IMR-90 (cell line): Measurements from ENCODE around the gene NUDT12. TPM values are rescaled to one million over a fixed set of nuclear protein-coding genes. Genes with fewer than 3 reads are reported as not detected.

ENCODE experiments used
- ATAC-seq: fragments of 200-7000 bp; cut with Tn5 transposase; 2 replicates; pipeline ENCODE4 v1.9.1; 2020; ENCODE audit warnings: low read depth, mild to moderate bottlenecking, moderate library complexity
- BruUV-seq: library from RNA; stranded (reverse); fragments of 400-500 nt; replicated peaks from 2 replicates; lab custom pipeline; 2021; lab: Mats Ljungman, UMichigan
- CTCF ChIA-PET: fragments of 300-600 bp; formaldehyde crosslinking; extraction: SDS; loops from one replicate; lab custom pipeline; 2021; ENCODE audit warnings: antibody characterized with exemption; lab: Yijun Ruan, JAX
- POLR2A ChIA-PET: fragments of 300-600 bp; sonication (Branson Sonifier 250); formaldehyde crosslinking; loops from one replicate; lab custom pipeline; 2022; ENCODE audit warnings: antibody characterized with exemption; ENCODE audit not compliant: unreplicated experiment; lab: Charles Lee
- DNase-seq: peaks from one replicate; pipeline ENCODE4 v3.0.0; 2013
- H2AFZ ChIP-seq: replicated peaks from 2 replicates; pipeline ENCODE3; 2013; ENCODE audit warnings: low read length, mild to moderate bottlenecking; ENCODE audit not compliant: poor library complexity
- H2AK5ac ChIP-seq: 2 replicates; pipeline ENCODE4 v1.6.1; 2013; ENCODE audit warnings: low read depth, low read length, inconsistent platforms
- H2AK9ac ChIP-seq: replicated peaks from 2 replicates; pipeline ENCODE3; 2013; ENCODE audit warnings: mild to moderate bottlenecking, low read depth, low read length, moderate library complexity; ENCODE audit not compliant: poor library complexity
- H2BK120ac ChIP-seq: 2 replicates; pipeline ENCODE4 v1.6.1; 2013; ENCODE audit warnings: low read depth, low read length, inconsistent platforms
- H2BK15ac ChIP-seq: 3 replicates; pipeline ENCODE4 v1.6.1; 2013; ENCODE audit warnings: low read depth, low read length, inconsistent platforms
- H2BK20ac ChIP-seq: 2 replicates; pipeline ENCODE4 v1.6.1; 2013; ENCODE audit warnings: low read depth, mild to moderate bottlenecking, inconsistent platforms, low read length, moderate library complexity
- H2BK5ac ChIP-seq: 2 replicates; pipeline ENCODE4 v1.6.1; 2013; ENCODE audit warnings: mild to moderate bottlenecking, low read depth, low read length, inconsistent platforms; ENCODE audit not compliant: poor library complexity, severe bottlenecking
- H3K14ac ChIP-seq: replicated peaks from 2 replicates; pipeline ENCODE4 v1.6.1; 2013; ENCODE audit warnings: low read depth, low read length, inconsistent platforms
- H3K18ac ChIP-seq: 2 replicates; pipeline ENCODE4 v1.6.1; 2013; ENCODE audit warnings: low read depth, low read length, control low read depth
- H3K23ac ChIP-seq: 2 replicates; pipeline ENCODE4 v1.6.1; 2013; ENCODE audit warnings: low read depth, low read length, inconsistent platforms
- H3K27ac ChIP-seq: 2 replicates; pipeline ENCODE4 v1.5.1; 2013; ENCODE audit warnings: mild to moderate bottlenecking, control low read depth, low read length; ENCODE audit not compliant: insufficient read depth
- H3K27me3 ChIP-seq: 2 replicates; pipeline ENCODE4 v1.6.1; 2013; ENCODE audit warnings: low read length; ENCODE audit not compliant: control insufficient read depth, insufficient read depth
- H3K36me3 ChIP-seq: 2 replicates; pipeline ENCODE4 v1.6.1; 2013; ENCODE audit warnings: low read length, mixed read lengths; ENCODE audit not compliant: control insufficient read depth, insufficient read depth
- H3K4ac ChIP-seq: 2 replicates; pipeline ENCODE4 v1.6.1; 2013; ENCODE audit warnings: low read depth, low read length, inconsistent platforms
- H3K4me1 ChIP-seq: 2 replicates; pipeline ENCODE4 v1.6.1; 2013; ENCODE audit warnings: low read length, mixed read lengths; ENCODE audit not compliant: control insufficient read depth, insufficient read depth
- H3K4me2 ChIP-seq: 2 replicates; pipeline ENCODE4 v1.6.1; 2013; ENCODE audit warnings: low read depth, mild to moderate bottlenecking, control low read depth, low read length, moderate library complexity
- H3K4me3 ChIP-seq: 2 replicates; pipeline ENCODE4 v1.5.1; 2013; ENCODE audit warnings: low read depth, mild to moderate bottlenecking, control low read depth, low read length, moderate library complexity; ENCODE audit not compliant: insufficient read depth
- H3K56ac ChIP-seq: 2 replicates; pipeline ENCODE4 v1.6.1; 2013; ENCODE audit warnings: low read length, inconsistent platforms; ENCODE audit not compliant: insufficient read depth; ENCODE audit errors: extremely low read depth
- H3K79me1 ChIP-seq, 2 experiments: 2 replicates each; pipeline ENCODE4 v1.6.1; 2013; ENCODE audit warnings: low read length in 2 of 2, inconsistent platforms in 1 of 2, low read depth in 1 of 2
- H3K9ac ChIP-seq: 2 replicates; pipeline ENCODE4 v1.6.1; 2013; ENCODE audit warnings: low read depth, low read length, control low read depth
- H3K9me1 ChIP-seq: 2 replicates; pipeline ENCODE4 v1.6.1; 2013; ENCODE audit warnings: low read length, inconsistent platforms; ENCODE audit not compliant: insufficient read depth
- H3K9me3 ChIP-seq: 2 replicates; pipeline ENCODE4 v1.6.1; 2013; ENCODE audit warnings: low read length; ENCODE audit not compliant: control insufficient read depth, insufficient read depth
- H4K20me1 ChIP-seq: 2 replicates; pipeline ENCODE4 v1.6.1; 2013; ENCODE audit warnings: low read length, inconsistent platforms; ENCODE audit not compliant: insufficient read depth
- H4K5ac ChIP-seq: 2 replicates; pipeline ENCODE4 v1.6.1; 2013; ENCODE audit warnings: mild to moderate bottlenecking, low read depth, low read length, control low read depth
- H4K8ac ChIP-seq, 2 experiments: 2 replicates each; pipeline ENCODE4 v1.6.1; 2013; ENCODE audit warnings: low read depth in 2 of 2, low read length in 2 of 2, control low read depth in 1 of 2, inconsistent platforms in 1 of 2
- H4K91ac ChIP-seq: 2 replicates; pipeline ENCODE4 v1.6.1; 2013; ENCODE audit warnings: low read depth, low read length, inconsistent platforms; ENCODE audit not compliant: insufficient read depth
- FOS ChIP-seq: fragments of 150-350 bp; IDR thresholded peaks from 2 replicates; pipeline ENCODE4 v1.6.1; 2016; ENCODE audit warnings: low read depth, low read length
- MXI1 ChIP-seq: IDR thresholded peaks from 2 replicates; pipeline ENCODE4 v1.6.1; 2012; ENCODE audit warnings: low read depth, mild to moderate bottlenecking, low read length, moderate library complexity, borderline replicate concordance
- NFE2L2 ChIP-seq: fragments of 150-350 bp; IDR thresholded peaks from 2 replicates; pipeline ENCODE4 v1.6.1; 2016; ENCODE audit warnings: low read depth, mild to moderate bottlenecking, low read length
- RAD21 ChIP-seq: IDR thresholded peaks from 2 replicates; pipeline ENCODE4 v1.6.1; 2012; ENCODE audit warnings: low read length, improper control_type of control experiment
- SMC3 ChIP-seq: fragments of 150-350 bp; IDR thresholded peaks from 2 replicates; pipeline ENCODE4 v1.6.1; 2016; ENCODE audit warnings: low read depth, mild to moderate bottlenecking, antibody characterized with exemption, low read length, moderate library complexity
- WGBS, 2 experiments: methylation state at CpG; one replicate each; pipeline versions ENCODE4 v1.1.5 to v1.1.7; 2013; ENCODE audit warnings: missing lambda C conversion rate in 2 of 2; ENCODE audit not compliant: insufficient read length in 1 of 2; ENCODE audit errors: extremely low coverage in 2 of 2; 5-methylcytosine and 5-hydroxymethylcytosine counted together
- dilution Hi-C: fragments of 300-500 bp; cut with HindIII; formaldehyde crosslinking; loops from one replicate; pipeline ENCODE4 v1.14.3; 2018; ENCODE audit warnings: low sequenced_read_pairs; ENCODE audit not compliant: unreplicated experiment
- in situ Hi-C: fragments of 300-500 bp; cut with MboI; formaldehyde crosslinking; loops from 3 replicates; pipeline ENCODE4 v1.14.3; 2019; ENCODE audit warnings: low sequenced_read_pairs, inconsistent platforms, mixed read lengths
- intact Hi-C: fragments of 100-400 bp; cut with micrococcal nuclease; formaldehyde crosslinking; loops from 2 replicates; pipeline ENCODE4 v1.10.0; 2022
- polyA plus RNA-seq, 3 experiments: library from polyadenylated mRNA; depleted of rRNA; stranded (reverse); fragments of >200 nt; gene quantifications; 2 replicates each; pipeline ENCODE4 v1.2.3, GENCODE V29; 2012; ENCODE audit warnings: low replicate concordance in 1 of 3
- total RNA-seq: library from RNA; depleted of rRNA; stranded (reverse); fragments of >200 nt; gene quantifications from 2 replicates; pipeline ENCODE4 v1.2.3, GENCODE V29; 2012
- TF ChIP-seq, protein P1 (sequence below): conservative IDR thresholded peaks from 2 replicates; pipeline ENCODE4 v1.5.1; 2012; ENCODE audit warnings: mild to moderate bottlenecking, low read depth, low read length, improper control_type of control experiment

The NUDT12 gene
- total and polyA plus RNA-seq, 2 of the 4 experiments (the other 2 are of a cell fraction), result 3.7 to 5.9 TPM

DNA sequence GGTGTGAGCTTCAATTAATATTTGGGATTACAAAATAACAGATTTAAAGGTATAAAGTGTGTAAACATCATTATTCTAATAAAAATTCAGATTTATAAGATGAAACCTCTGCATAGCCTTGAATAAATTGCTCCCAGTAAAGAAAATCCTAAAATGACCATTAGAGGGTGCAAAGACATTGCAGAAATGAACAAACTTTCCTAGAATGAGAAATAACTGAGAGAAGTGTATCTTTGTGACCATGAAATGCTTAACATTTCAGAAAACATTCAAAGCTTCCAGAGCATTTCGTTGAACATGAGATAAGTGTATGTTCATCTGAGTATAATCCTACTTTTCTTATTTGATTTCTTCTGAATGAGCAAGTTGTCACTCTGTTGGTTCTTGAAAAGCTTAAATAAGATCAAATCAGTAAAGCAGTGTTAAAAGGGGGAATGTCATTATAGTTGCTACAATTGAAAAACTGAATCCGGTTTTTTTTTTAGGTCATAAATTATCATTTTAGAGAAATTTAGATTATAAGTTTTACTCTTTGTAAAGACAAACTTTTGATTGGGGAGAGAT, 24.7 kb upstream of the NUDT12 start:
- Histone ChIP-seq H3K4ac (no peak overlapping the region), H3K27me3 (no peaks in the 10 kb centered on the region), H2BK5ac (no peak overlapping the region), H3K23ac (no peak overlapping the region), H3K9me1 (no peaks in the 10 kb centered on the region), H3K14ac (no peak overlapping the region), H3K9ac (no peak overlapping the region), H4K8ac (no peak overlapping the region), H3K56ac (no peak overlapping the region), H3K18ac (no peak overlapping the region), H4K20me1 (no peaks in the 10 kb centered on the region), H3K4me1 (no peaks in the 10 kb centered on the region), H3K36me3 (no peaks in the 10 kb centered on the region), H3K27ac (no peak overlapping the region), H3K4me2 (no peak overlapping the region), H4K91ac (no peak overlapping the region), H3K9me3 (no peaks in the 10 kb centered on the region), H2BK20ac (no peak overlapping the region), H2AK9ac (no peak overlapping the region), H2BK15ac (no peak overlapping the region), H4K5ac (no peak overlapping the region), H2AK5ac (no peak overlapping the region), H3K4me3 (no peak overlapping the region), H2BK120ac (no peak overlapping the region), H3K79me1 (no peaks in the 10 kb centered on the region), H2AFZ (no peak overlapping the region)
- no TSS peak for BruUV-seq
- in situ Hi-C loops (no loop called here), dilution Hi-C loops (loop anchor here (25.0 kb wide), 1 partner anchor 600 kb away; no protein-coding TSS in a partner anchor), intact Hi-C loops (loop anchor here (1.0 to 2.0 kb wide), 2 partner anchors 222 to 592 kb away; no protein-coding TSS in a partner anchor)
- ATAC-seq, result peak; percentile 56
- POLR2A ChIA-PET, result no interaction called here
- CTCF ChIA-PET, result interaction anchor here (0.6 to 1.1 kb wide), 9 partner anchors 10 to 1127 kb away, joined by 3 to 6 read pairs (median 3); no protein-coding TSS in a partner anchor
- no CpG with 5 or more reads among the region's 2 CpGs for WGBS, 2 experiments
- TF ChIP-seq, protein P1, sequence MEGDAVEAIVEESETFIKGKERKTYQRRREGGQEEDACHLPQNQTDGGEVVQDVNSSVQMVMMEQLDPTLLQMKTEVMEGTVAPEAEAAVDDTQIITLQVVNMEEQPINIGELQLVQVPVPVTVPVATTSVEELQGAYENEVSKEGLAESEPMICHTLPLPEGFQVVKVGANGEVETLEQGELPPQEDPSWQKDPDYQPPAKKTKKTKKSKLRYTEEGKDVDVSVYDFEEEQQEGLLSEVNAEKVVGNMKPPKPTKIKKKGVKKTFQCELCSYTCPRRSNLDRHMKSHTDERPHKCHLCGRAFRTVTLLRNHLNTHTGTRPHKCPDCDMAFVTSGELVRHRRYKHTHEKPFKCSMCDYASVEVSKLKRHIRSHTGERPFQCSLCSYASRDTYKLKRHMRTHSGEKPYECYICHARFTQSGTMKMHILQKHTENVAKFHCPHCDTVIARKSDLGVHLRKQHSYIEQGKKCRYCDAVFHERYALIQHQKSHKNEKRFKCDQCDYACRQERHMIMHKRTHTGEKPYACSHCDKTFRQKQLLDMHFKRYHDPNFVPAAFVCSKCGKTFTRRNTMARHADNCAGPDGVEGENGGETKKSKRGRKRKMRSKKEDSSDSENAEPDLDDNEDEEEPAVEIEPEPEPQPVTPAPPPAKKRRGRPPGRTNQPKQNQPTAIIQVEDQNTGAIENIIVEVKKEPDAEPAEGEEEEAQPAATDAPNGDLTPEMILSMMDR, result peak; percentile 49
- TF ChIP-seq MXI1 (no peak), NFE2L2 (no peak), SMC3 (0 out of 2 replicates have a peak, but pooled peaks have one; percentile 17), RAD21 (peak; percentile 52), FOS (no peak)
- DNase-seq, result peak; percentile 17
